Superior temporal gyrus (tissue), 1 donor: ENCODE results near the gene TXNRD2.
"Not testable (repeated sequence)": the region's sequence is repeated elsewhere in the genome, so short reads cannot be mapped to it uniquely, and the experiment has no call there.

Experiments
- DNase-seq: peaks from one replicate; pipeline ENCODE4 v3.0.0-alpha.2; 2016; ENCODE audit errors: extremely low spot score

The TXNRD2 gene

GRCh38 chr22:19888131-19888746 is 53.4 kb downstream of the TXNRD2 start:
- DNase-seq = no peak

GRCh38 chr22:19887256-19887985 is 54.2 kb downstream of the TXNRD2 start:
- DNase-seq = no peak

- peak; percentile 55 for DNase-seq
These were observed 54.9 kb downstream of the TXNRD2 start for GRCh38 chr22:19886605-19887255.

- no peak for DNase-seq
These were observed 55.6 kb downstream of the TXNRD2 start for GRCh38 chr22:19885841-19886592.

GRCh38 chr22:19884954-19885751 is 56.5 kb downstream of the TXNRD2 start:
- DNase-seq = no peak

- no peak for DNase-seq
These were observed 57.3 kb downstream of the TXNRD2 start for GRCh38 chr22:19884161-19884953.

- not testable (repeated sequence) for DNase-seq
These were observed 58.2 kb downstream of the TXNRD2 start for GRCh38 chr22:19883446-19883845.

GRCh38 chr22:19882446-19883381 is 58.9 kb downstream of the TXNRD2 start:
- no peak for DNase-seq

- DNase-seq = no peak
These were observed 60.6 kb downstream of the TXNRD2 start for GRCh38 chr22:19880786-19881569.

GRCh38 chr22:19879992-19880785 is 61.4 kb downstream of the TXNRD2 start:
- no peak for DNase-seq

- no peak for DNase-seq
These were observed 62.0 kb downstream of the TXNRD2 start for GRCh38 chr22:19879643-19879991.

- DNase-seq = no peak
These were observed 62.4 kb downstream of the TXNRD2 start for GRCh38 chr22:19879246-19879570.

GRCh38 chr22:19878461-19879245 is 63.0 kb downstream of the TXNRD2 start:
- no peak for DNase-seq

- DNase-seq = no peak
These were observed 63.8 kb downstream of the TXNRD2 start for GRCh38 chr22:19877626-19878339.

GRCh38 chr22:19876941-19877625 is 64.5 kb downstream of the TXNRD2 start:
- DNase-seq = no peak

- DNase-seq = no peak
These were observed 65.2 kb downstream of the TXNRD2 start for GRCh38 chr22:19876314-19876940.
